GM15510 (cell line): ENCODE data around the gene QRFPR.

Experiments
- POLR2A ChIP-seq: IDR thresholded peaks from 3 replicates; pipeline ENCODE4 v1.6.1; 2011; ENCODE audit warnings: borderline replicate concordance; ENCODE audit not compliant: insufficient read length; ENCODE audit errors: extremely low read depth

Gene QRFPR

GRCh38 chr4:121380776-121381462, at the start of gene QRFPR:
Gene QRFPR (minus strand): TSS chr4:121381018. CDS start chr4:121380647, 371 bp downstream.
- no peak for TF ChIP-seq POLR2A

- TF ChIP-seq POLR2A = no peak
Observed at GRCh38 chr4:121428721-121429120, 47.9 kb upstream of the QRFPR start.

- no peak for TF ChIP-seq POLR2A
Observed at GRCh38 chr4:121421594-121421993, 40.8 kb upstream of the QRFPR start.

- no peak for TF ChIP-seq POLR2A
Observed at GRCh38 chr4:121411151-121411744, 30.4 kb upstream of the QRFPR start.

- no peak for TF ChIP-seq POLR2A
Observed at GRCh38 chr4:121400632-121401031, 19.8 kb upstream of the QRFPR start.

GRCh38 chr4:121397941-121398601, 17.3 kb upstream of the QRFPR start:
- no peak for TF ChIP-seq POLR2A

GRCh38 chr4:121397434-121397833, 16.6 kb upstream of the QRFPR start:
- no peak for TF ChIP-seq POLR2A

GRCh38 chr4:121392426-121393086, 11.7 kb upstream of the QRFPR start:
- TF ChIP-seq POLR2A = no peak

GRCh38 chr4:121390335-121390734, 9.5 kb upstream of the QRFPR start:
- TF ChIP-seq POLR2A = no peak

- TF ChIP-seq POLR2A = no peak
Observed at GRCh38 chr4:121379276-121379675, 1.5 kb downstream of the QRFPR start.

GRCh38 chr4:121377076-121377475, 3.7 kb downstream of the QRFPR start:
- TF ChIP-seq POLR2A = no peak

GRCh38 chr4:121376556-121376955, 4.3 kb downstream of the QRFPR start:
- no peak for TF ChIP-seq POLR2A

GRCh38 chr4:121376097-121376496, 4.7 kb downstream of the QRFPR start:
- TF ChIP-seq POLR2A = no peak

- no peak for TF ChIP-seq POLR2A
Observed at GRCh38 chr4:121375262-121375661, 5.6 kb downstream of the QRFPR start.

GRCh38 chr4:121373841-121374240, 7.0 kb downstream of the QRFPR start:
- no peak for TF ChIP-seq POLR2A
